GM10248 (cell line): ENCODE data around the gene KCTD19.
"Not testable (repeated sequence)": the region's sequence is repeated elsewhere in the genome, so short reads cannot be mapped to it uniquely, and the experiment has no call there.

ENCODE experiments used
- CTCF ChIA-PET: fragments of 300-600 bp; sonication (Branson Sonifier 250); formaldehyde crosslinking; extraction: SDS; loops from one replicate; lab custom pipeline; 2021; ENCODE audit warnings: antibody characterized with exemption; lab: Yijun Ruan, JAX
- POLR2A ChIA-PET: fragments of 350-650 bp; sonication (Branson Sonifier 250); formaldehyde crosslinking; extraction: SDS; loops from one replicate; lab custom pipeline; 2020; ENCODE audit warnings: antibody characterized with exemption; lab: Yijun Ruan, JAX
- DNase-seq: peaks from one replicate; pipeline ENCODE4 v3.0.0; 2012; ENCODE audit errors: extremely low spot score
- CTCF ChIP-seq: IDR thresholded peaks from 2 replicates; pipeline ENCODE4 v1.5.1; 2012; ENCODE audit warnings: mild to moderate bottlenecking, low read depth; ENCODE audit errors: extremely low read depth, missing control alignments, control extremely low read depth

The KCTD19 gene

GRCh38 chr16:67326472-67327309 lies at the start of gene KCTD19, which contains the start of gene LRRC36:
TSS of gene KCTD19 (minus strand) at chr16:67326741. CDS start at chr16:67326707, 34 bp downstream.
TSS of gene LRRC36 (plus strand) at chr16:67326815. CDS start at chr16:67326863, 48 bp downstream.
- ChIA-PET POLR2A (no interaction called here), CTCF (interaction anchor here (0.9 to 5.2 kb wide), 20 partner anchors 9 to 222 kb away, joined by 3 to 23 read pairs (median 4); partner anchors contain the start of genes ATP6V0D1 and ZDHHC1)
- TF ChIP-seq CTCF = peak; percentile 52
- peak; percentile 80 for DNase-seq

- CTCF ChIA-PET, POLR2A ChIA-PET, DNase-seq: not testable (repeated sequence)
Observed at GRCh38 chr16:67376012-67376411, 49.5 kb upstream of the KCTD19 start.

GRCh38 chr16:67372664-67373063 lies 46.1 kb upstream of the KCTD19 start:
- no peak for DNase-seq
- peak; percentile 34 for TF ChIP-seq CTCF
- ChIA-PET CTCF (interaction anchor here (1.4 to 1.5 kb wide), 2 partner anchors 10 to 11 kb away, joined by 4 to 5 read pairs; no protein-coding TSS in a partner anchor), POLR2A (no interaction called here)

GRCh38 chr16:67370661-67371060 lies 44.1 kb upstream of the KCTD19 start:
- DNase-seq = no peak
- ChIA-PET CTCF (interaction anchor here (1.2 kb wide), 1 partner anchor 29 kb away, joined by 3 read pairs; no protein-coding TSS in a partner anchor), POLR2A (no interaction called here)
- TF ChIP-seq CTCF = no peak

- ChIA-PET POLR2A (no interaction called here), CTCF (interaction anchor here (0.8 to 1.5 kb wide), 2 partner anchors 17 to 35 kb away, joined by 3 to 4 read pairs; no protein-coding TSS in a partner anchor)
- DNase-seq = no peak
- TF ChIP-seq CTCF = no peak
Observed at GRCh38 chr16:67364600-67365235, 38.2 kb upstream of the KCTD19 start.

GRCh38 chr16:67361038-67361437 lies 34.5 kb upstream of the KCTD19 start:
- DNase-seq = no peak
- TF ChIP-seq CTCF = no peak
- ChIA-PET CTCF (no interaction called here), POLR2A (no interaction called here)

- CTCF ChIA-PET = interaction anchor here (1.0 to 1.5 kb wide), 3 partner anchors 10 to 11 kb away, joined by 4 read pairs; no protein-coding TSS in a partner anchor
Observed at GRCh38 chr16:67359540-67360269, 33.2 kb upstream of the KCTD19 start.

More at GRCh38 chr16:67359540-67360269, 33.2 kb upstream of the KCTD19 start:
- DNase-seq, POLR2A ChIA-PET: not testable (repeated sequence)
